K562 (cell line): Measurements from ENCODE around the gene SLC12A6. TPM values are rescaled to one million over a fixed set of nuclear protein-coding genes. Genes with fewer than 3 reads are reported as not detected.

Experiments
- ATAC-seq: fragments of 200-7000 bp; cut with Tn5 transposase; 3 replicates; pipeline ENCODE4 v1.9.1; 2020; ENCODE audit warnings: moderate library complexity
- BruUV-seq: library from RNA; stranded (reverse); fragments of 400-500 nt; replicated peaks from 2 replicates; lab custom pipeline; 2021; lab: Mats Ljungman, UMichigan
- CTCF ChIA-PET: fragments of 300-600 bp; formaldehyde crosslinking; extraction: SDS; loops from one replicate; lab custom pipeline; 2021; ENCODE audit warnings: low intra/inter-chr PET ratio; lab: Yijun Ruan, JAX
- POLR2A ChIA-PET: fragments of 300-600, 350-650 bp; sonication (Branson Sonifier 250); formaldehyde crosslinking; extraction: SDS; loops from one replicate; lab custom pipeline; 2021; ENCODE audit warnings: antibody characterized with exemption, inconsistent platforms; lab: Yijun Ruan, JAX
- DNase-seq, 4 experiments: peaks; one replicate each; pipeline versions ENCODE4 v3.0.0 to v3.0.0-alpha.2; 2011 to 2018; ENCODE audit warnings: low spot score in 3 of 4, mixed read lengths in 3 of 4; ENCODE audit errors: extremely low read depth in 1 of 4
- FAIRE-seq: peaks from 2 replicates; lab custom pipeline; 2011; peaks lifted over from hg19 to GRCh38; lab: Jason Lieb, UNC
- H2AFZ ChIP-seq: 2 replicates; pipeline ENCODE4 v1.6.0; 2011; ENCODE audit warnings: low read depth, low read length, control low read depth, inconsistent platforms
- H3K27ac ChIP-seq: fragments of 200-600 bp; 3 replicates; pipeline ENCODE4 v1.8.0; 2011; ENCODE audit warnings: low read depth, mild to moderate bottlenecking, control low read depth, inconsistent platforms, low read length, moderate library complexity, mixed read lengths; ENCODE audit errors: extremely low read depth
- H3K27me3 ChIP-seq, 2 experiments: fragments of 300-600 bp in 1 of 2; 2 replicates in 1 of 2; 3 replicates in 1 of 2; pipeline versions ENCODE4 v1.6.0 to v1.8.0; 2011; ENCODE audit warnings: inconsistent platforms in 2 of 2, low read length in 2 of 2, mild to moderate bottlenecking in 1 of 2, mixed read lengths in 1 of 2, moderate library complexity in 1 of 2; ENCODE audit not compliant: control insufficient read depth in 2 of 2, insufficient read depth in 2 of 2
- H3K36me3 ChIP-seq: fragments of 300-600 bp; 3 replicates; pipeline ENCODE4 v1.8.0; 2011; ENCODE audit warnings: mild to moderate bottlenecking, low read length, inconsistent platforms; ENCODE audit not compliant: control insufficient read depth, insufficient read depth
- H3K4me1 ChIP-seq, 2 experiments: fragments of 200-600 bp in 1 of 2; replicated peaks in 1 of 2; 2 replicates in 1 of 2; 3 replicates in 1 of 2; pipeline versions ENCODE4 v1.5.1 to v1.8.0; 2011; ENCODE audit warnings: inconsistent platforms in 2 of 2, low read length in 2 of 2, mild to moderate bottlenecking in 1 of 2, mixed read lengths in 1 of 2, moderate library complexity in 1 of 2; ENCODE audit not compliant: control insufficient read depth in 2 of 2, insufficient read depth in 2 of 2
- H3K4me2 ChIP-seq: 2 replicates; pipeline ENCODE4 v1.6.1; 2011; ENCODE audit warnings: low read length, control low read depth, inconsistent platforms, mixed read lengths; ENCODE audit not compliant: insufficient read depth
- H3K4me3 ChIP-seq: fragments of 200-600 bp; sonication (generic), shearing (Covaris generic); 2 replicates; pipeline ENCODE4 v1.5.1; 2016; ENCODE audit warnings: control low read depth, inconsistent platforms
- H3K79me2 ChIP-seq: fragments of 200-600 bp; 3 replicates; pipeline ENCODE4 v1.8.0; 2011; ENCODE audit warnings: low read length, inconsistent platforms; ENCODE audit not compliant: control insufficient read depth, insufficient read depth
- H3K9ac ChIP-seq, 2 experiments: 2 replicates each; pipeline versions ENCODE4 v1.6.0 to v1.6.1; 2011; ENCODE audit warnings: low read depth in 2 of 2, low read length in 2 of 2, control low read depth in 1 of 2, inconsistent platforms in 1 of 2, mild to moderate bottlenecking in 1 of 2, mixed read lengths in 1 of 2; ENCODE audit not compliant: insufficient read depth in 1 of 2
- H3K9me1 ChIP-seq: one replicate; pipeline ENCODE4 v1.6.0; 2011; ENCODE audit warnings: inconsistent platforms, mild to moderate bottlenecking, low read length, moderate library complexity; ENCODE audit not compliant: control insufficient read depth, insufficient read depth
- H3K9me3 ChIP-seq: replicated peaks from 2 replicates; pipeline ENCODE4 v1.5.1; 2011; ENCODE audit warnings: low read depth, low read length, inconsistent platforms; ENCODE audit not compliant: control insufficient read depth, insufficient read depth
- H4K20me1 ChIP-seq: replicated peaks from 2 replicates; pipeline ENCODE4 v1.6.1; 2011; ENCODE audit warnings: low read length, inconsistent platforms, mixed read lengths; ENCODE audit not compliant: control insufficient read depth, insufficient read depth
- CEBPG ChIP-seq, 3 experiments: fragments of 200-800 bp in 1 of 3; sonication (Bioruptor generic) in 1 of 3; sonication (generic) in 1 of 3; formaldehyde crosslinking in 1 of 3; IDR thresholded peaks in 2 of 3; conservative IDR thresholded peaks in 1 of 3; 2 replicates each; pipeline versions ENCODE4 v1.6.1 to v1.8.0; 2016 to 2022; ENCODE audit warnings: missing compliant biosample characterization in 2 of 3, missing genetic modification characterization in 2 of 3, mild to moderate bottlenecking in 1 of 3, missing genetic modification reagents in 1 of 3
- SETDB1 ChIP-seq: IDR thresholded peaks from one replicate; pipeline ENCODE4 v1.6.1; 2012; ENCODE audit warnings: low read length, control low read depth, inconsistent platforms
- STAG1 ChIP-seq: sonication (generic); formaldehyde crosslinking; IDR thresholded peaks from 2 replicates; pipeline ENCODE4 v1.5.0; 2020; ENCODE audit warnings: missing genetic modification reagents, borderline replicate concordance
- TARDBP ChIP-seq: fragments of 450-650 bp; IDR thresholded peaks from 2 replicates; pipeline ENCODE4 v1.6.1; 2016
- WGBS: fragments of 100-300 bp; shearing (Covaris generic); methylation state at CpG from one replicate; pipeline ENCODE4 v1.1.6; 2016; ENCODE audit warnings: low coverage, mixed read lengths; ENCODE audit not compliant: insufficient coverage; ENCODE audit errors: missing lambda C conversion rate; 5-methylcytosine and 5-hydroxymethylcytosine counted together
- in situ Hi-C: fragments of 300-500 bp; cut with MboI; formaldehyde crosslinking; loops from 4 replicates; pipeline ENCODE4 v1.15.0; 2018; ENCODE audit warnings: inconsistent platforms, mixed read lengths
- intact Hi-C: fragments of 100-400 bp; cut with micrococcal nuclease; formaldehyde crosslinking; loops from 2 replicates; pipeline ENCODE4 v1.14.2; 2022
- polyA plus RNA-seq, 8 experiments: library from polyadenylated mRNA; depleted of rRNA in 4 of 8; stranded (reverse) in 5 of 8; unstranded in 3 of 8; fragments of >200 nt; fragmentation: Nextera tagmentation in 2 of 8; fragmentation: Illumina TruSeq in 1 of 8; extraction: Ambion mirVana in 2 of 8; extraction: Trizol in 1 of 8; gene quantifications; 2 replicates each; pipeline versions ENCODE4 v1.2.1 to v1.2.3, GENCODE V29; 2011 to 2014; ENCODE audit warnings: inconsistent platforms in 1 of 8, missing spikeins in 1 of 8
- total RNA-seq, 7 experiments: library from RNA; depleted of rRNA in 6 of 7; stranded (reverse); fragments of >200 nt in 6 of 7; fragmentation: Illumina TruSeq in 2 of 7; extraction: Trizol in 2 of 7; gene quantifications; 2 replicates each; pipeline versions ENCODE4 v1.2.1 to v1.2.3, GENCODE V29; 2011 to 2021; ENCODE audit warnings: low replicate concordance in 1 of 7
- TF ChIP-seq, protein P1 (sequence below), 2 experiments: fragments of 450-650 bp; IDR thresholded peaks; 2 replicates each; pipeline ENCODE4 v1.6.1; 2016
- TF ChIP-seq, protein P2 (sequence below): fragments of 250-450 bp; sonication (Bioruptor Pico); IDR thresholded peaks from 2 replicates; pipeline ENCODE4 v1.8.0; 2021; ENCODE audit warnings: moderate library complexity, mild to moderate bottlenecking, inconsistent platforms
- TF ChIP-seq, protein P3 (sequence below): IDR thresholded peaks from 2 replicates; pipeline ENCODE4 v1.6.1; 2016; ENCODE audit warnings: missing genetic modification characterization, missing compliant biosample characterization
- TF ChIP-seq, protein P4 (sequence below): fragments of 150-350 bp; IDR thresholded peaks from 2 replicates; pipeline ENCODE4 v1.6.1; 2014; ENCODE audit warnings: low read depth, mild to moderate bottlenecking, low read length, borderline replicate concordance

SLC12A6 gene
- total and polyA plus RNA-seq, 9 of the 15 experiments (the other 6 are each of a cell fraction or from before 2014, with no cell fraction given), result 1.4 to 16.4 (median 6.7) TPM

DNA sequence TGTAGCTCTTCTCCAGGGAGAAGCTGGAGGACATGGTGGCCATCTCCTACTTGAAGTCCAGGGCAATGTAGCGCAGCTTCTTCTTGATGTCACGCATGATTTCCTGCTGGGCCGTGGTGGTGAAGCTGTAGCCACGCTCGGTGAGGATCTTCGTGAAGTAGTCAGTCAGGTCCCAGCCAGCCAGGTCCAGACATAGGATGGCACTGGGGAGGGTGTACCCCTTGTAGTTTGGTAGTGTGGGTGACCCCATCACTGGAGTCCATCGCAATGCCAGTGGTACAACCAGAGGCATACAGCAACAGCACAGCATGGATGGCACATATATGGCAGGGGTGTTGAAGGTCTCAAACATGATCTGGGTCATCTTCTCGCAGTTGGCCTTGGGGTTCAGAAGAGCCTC is 36.4 kb upstream of the SLC12A6 start:
- Histone ChIP-seq H3K4me1 (no peaks in the 10 kb centered on the region), H2AFZ (no peak overlapping the region), H3K9ac (0 out of 4 replicates have a peak overlapping the region, but pooled peaks of 1 of the 2 experiments have one; percentile 2), H3K4me2 (no peak overlapping the region), H3K4me3 (no peak overlapping the region), H3K27me3 (peaks cover 0 to 7% of the 10 kb centered on the region in 2 experiments; a peak in 1 of 5 replicates), H3K9me1 (no peaks in the 10 kb centered on the region), H3K27ac (no peak overlapping the region), H3K9me3 (no peaks in the 10 kb centered on the region), H4K20me1 (no peaks in the 10 kb centered on the region), H3K36me3 (no peaks in the 10 kb centered on the region), H3K79me2 (no peaks in the 10 kb centered on the region)
- ATAC-seq, result no peak
- in situ Hi-C loops (no loop called here), intact Hi-C loops (no loop called here)
- BruUV-seq, result no TSS peak
- no peak for FAIRE-seq
- DNase-seq, result no peak
- TF ChIP-seq SETDB1 (no peak), TARDBP (no peak)
- TF ChIP-seq, protein P1, sequence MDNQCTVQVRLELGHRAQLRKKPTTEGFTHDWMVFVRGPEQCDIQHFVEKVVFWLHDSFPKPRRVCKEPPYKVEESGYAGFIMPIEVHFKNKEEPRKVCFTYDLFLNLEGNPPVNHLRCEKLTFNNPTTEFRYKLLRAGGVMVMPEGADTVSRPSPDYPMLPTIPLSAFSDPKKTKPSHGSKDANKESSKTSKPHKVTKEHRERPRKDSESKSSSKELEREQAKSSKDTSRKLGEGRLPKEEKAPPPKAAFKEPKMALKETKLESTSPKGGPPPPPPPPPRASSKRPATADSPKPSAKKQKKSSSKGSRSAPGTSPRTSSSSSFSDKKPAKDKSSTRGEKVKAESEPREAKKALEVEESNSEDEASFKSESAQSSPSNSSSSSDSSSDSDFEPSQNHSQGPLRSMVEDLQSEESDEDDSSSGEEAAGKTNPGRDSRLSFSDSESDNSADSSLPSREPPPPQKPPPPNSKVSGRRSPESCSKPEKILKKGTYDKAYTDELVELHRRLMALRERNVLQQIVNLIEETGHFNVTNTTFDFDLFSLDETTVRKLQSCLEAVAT (IDR thresholded peaks at IDR 0.05), result no peak
- TF ChIP-seq, protein P2, sequence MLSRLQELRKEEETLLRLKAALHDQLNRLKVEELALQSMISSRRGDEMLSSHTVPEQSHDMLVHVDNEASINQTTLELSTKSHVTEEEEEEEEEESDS (CRISPR knock-in tag), result no peak
- 23% methylated on average over 8 of the region's 8 CpGs for WGBS
- ChIA-PET POLR2A (no interaction called here), CTCF (no interaction called here)

DNA sequence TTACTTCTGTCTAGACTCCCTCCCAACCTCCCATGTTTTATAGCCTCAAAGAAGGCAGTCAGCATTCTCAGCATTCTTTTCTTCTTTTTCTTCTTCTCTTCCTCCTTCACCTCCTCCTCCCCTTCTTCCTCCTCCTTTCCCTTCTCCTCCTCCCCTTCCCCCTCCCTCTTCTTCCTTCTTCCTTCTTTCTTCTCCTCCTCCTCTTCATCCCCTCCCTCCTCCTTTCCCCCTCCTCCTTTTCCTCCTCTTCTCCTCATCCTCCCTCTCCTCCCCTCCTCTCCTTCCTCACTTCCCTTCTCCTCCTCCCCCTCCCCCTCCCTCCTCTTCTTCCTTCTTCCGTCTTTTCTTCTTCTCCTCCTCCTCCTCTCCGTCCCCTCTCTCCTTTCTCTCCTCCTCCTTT is 33.1 kb upstream of the SLC12A6 start:
- intact Hi-C loops, result no loop called here
- Histone ChIP-seq H4K20me1 (no peaks in the 10 kb centered on the region), H3K9ac (no peak overlapping the region), H3K27me3 (peaks cover 0 to 7% of the 10 kb centered on the region in 2 experiments; a peak in 1 of 5 replicates), H3K79me2 (peaks cover 7% of the 10 kb centered on the region; the same call in 2 of the 3 replicates), H2AFZ (no peak overlapping the region), H3K9me1 (no peaks in the 10 kb centered on the region), H3K27ac (no peak overlapping the region), H3K9me3 (no peaks in the 10 kb centered on the region), H3K4me3 (no peak overlapping the region), H3K36me3 (no peaks in the 10 kb centered on the region), H3K4me2 (no peak overlapping the region), H3K4me1 (peaks cover 5 to 15% of the 10 kb centered on the region in 2 experiments; a peak in 4 of 5 replicates)
- ATAC-seq, result no peak
- FAIRE-seq, result no peak
- POLR2A ChIA-PET, result no interaction called here
- CTCF ChIA-PET, result no interaction called here
- no CpG with 5 or more reads among the region's 2 CpGs for WGBS
- in situ Hi-C loops, result no loop called here
- no TSS peak for BruUV-seq
- DNase-seq, result no peak
- TF ChIP-seq STAG1 (CRISPR knock-in tag), result no peak
- no peak for TF ChIP-seq CEBPG (CRISPR knock-in tag; IDR thresholded peaks at IDR 0.05)
- no peak for TF ChIP-seq CEBPG (tag; conservative IDR thresholded peaks at IDR 0.05 in 1 of 2, IDR thresholded peaks at IDR 0.05 in 1 of 2)
- TF ChIP-seq, protein P3, sequence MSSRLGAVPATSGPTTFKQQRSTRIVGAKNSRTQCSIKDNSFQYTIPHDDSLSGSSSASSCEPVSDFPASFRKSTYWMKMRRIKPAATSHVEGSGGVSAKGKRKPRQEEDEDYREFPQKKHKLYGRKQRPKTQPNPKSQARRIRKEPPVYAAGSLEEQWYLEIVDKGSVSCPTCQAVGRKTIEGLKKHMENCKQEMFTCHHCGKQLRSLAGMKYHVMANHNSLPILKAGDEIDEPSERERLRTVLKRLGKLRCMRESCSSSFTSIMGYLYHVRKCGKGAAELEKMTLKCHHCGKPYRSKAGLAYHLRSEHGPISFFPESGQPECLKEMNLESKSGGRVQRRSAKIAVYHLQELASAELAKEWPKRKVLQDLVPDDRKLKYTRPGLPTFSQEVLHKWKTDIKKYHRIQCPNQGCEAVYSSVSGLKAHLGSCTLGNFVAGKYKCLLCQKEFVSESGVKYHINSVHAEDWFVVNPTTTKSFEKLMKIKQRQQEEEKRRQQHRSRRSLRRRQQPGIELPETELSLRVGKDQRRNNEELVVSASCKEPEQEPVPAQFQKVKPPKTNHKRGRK (tag), result peak; percentile 60
- TF ChIP-seq, protein P4, sequence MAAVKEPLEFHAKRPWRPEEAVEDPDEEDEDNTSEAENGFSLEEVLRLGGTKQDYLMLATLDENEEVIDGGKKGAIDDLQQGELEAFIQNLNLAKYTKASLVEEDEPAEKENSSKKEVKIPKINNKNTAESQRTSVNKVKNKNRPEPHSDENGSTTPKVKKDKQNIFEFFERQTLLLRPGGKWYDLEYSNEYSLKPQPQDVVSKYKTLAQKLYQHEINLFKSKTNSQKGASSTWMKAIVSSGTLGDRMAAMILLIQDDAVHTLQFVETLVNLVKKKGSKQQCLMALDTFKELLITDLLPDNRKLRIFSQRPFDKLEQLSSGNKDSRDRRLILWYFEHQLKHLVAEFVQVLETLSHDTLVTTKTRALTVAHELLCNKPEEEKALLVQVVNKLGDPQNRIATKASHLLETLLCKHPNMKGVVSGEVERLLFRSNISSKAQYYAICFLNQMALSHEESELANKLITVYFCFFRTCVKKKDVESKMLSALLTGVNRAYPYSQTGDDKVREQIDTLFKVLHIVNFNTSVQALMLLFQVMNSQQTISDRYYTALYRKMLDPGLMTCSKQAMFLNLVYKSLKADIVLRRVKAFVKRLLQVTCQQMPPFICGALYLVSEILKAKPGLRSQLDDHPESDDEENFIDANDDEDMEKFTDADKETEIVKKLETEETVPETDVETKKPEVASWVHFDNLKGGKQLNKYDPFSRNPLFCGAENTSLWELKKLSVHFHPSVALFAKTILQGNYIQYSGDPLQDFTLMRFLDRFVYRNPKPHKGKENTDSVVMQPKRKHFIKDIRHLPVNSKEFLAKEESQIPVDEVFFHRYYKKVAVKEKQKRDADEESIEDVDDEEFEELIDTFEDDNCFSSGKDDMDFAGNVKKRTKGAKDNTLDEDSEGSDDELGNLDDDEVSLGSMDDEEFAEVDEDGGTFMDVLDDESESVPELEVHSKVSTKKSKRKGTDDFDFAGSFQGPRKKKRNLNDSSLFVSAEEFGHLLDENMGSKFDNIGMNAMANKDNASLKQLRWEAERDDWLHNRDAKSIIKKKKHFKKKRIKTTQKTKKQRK, result no peak
